HepG2 (cell line): ENCODE data around the gene FAM83C. TPM values are rescaled to one million over a fixed set of nuclear protein-coding genes. Genes with fewer than 3 reads are reported as not detected.
A peak's percentile ranks its signal among the peaks of the same experiment; 100 is the strongest.

Source experiments
- ADNP ChIP-seq: sonication (generic); formaldehyde crosslinking; IDR thresholded peaks from 2 replicates; pipeline ENCODE4 v1.4.0; 2020; ENCODE audit warnings: missing genetic modification reagents
- ATF7 ChIP-seq, 2 experiments: fragments of 450-650 bp in 1 of 2; sonication (generic) in 1 of 2; formaldehyde crosslinking in 1 of 2; IDR thresholded peaks; 2 replicates each; pipeline versions ENCODE4 v1.4.0 to v1.6.1; 2016 to 2020; ENCODE audit warnings: antibody characterized with exemption in 1 of 2, mild to moderate bottlenecking in 1 of 2, missing genetic modification reagents in 1 of 2
- CHD2 ChIP-seq: IDR thresholded peaks from 2 replicates; pipeline ENCODE4 v1.6.1; 2011; ENCODE audit warnings: low read depth, low read length, improper control_type of control experiment
- GFI1 ChIP-seq: sonication (generic); formaldehyde crosslinking; IDR thresholded peaks from 2 replicates; pipeline ENCODE4 v1.5.0; 2020; ENCODE audit warnings: missing genetic modification reagents, mild to moderate bottlenecking, borderline replicate concordance
- IRF9 ChIP-seq: sonication (generic); formaldehyde crosslinking; IDR thresholded peaks from 2 replicates; pipeline ENCODE4 v1.8.0; 2022; ENCODE audit warnings: missing genetic modification reagents, mild to moderate bottlenecking, borderline replicate concordance
- JUND ChIP-seq: sonication (generic); formaldehyde crosslinking; IDR thresholded peaks from 2 replicates; pipeline ENCODE4 v1.8.0; 2022; ENCODE audit warnings: mild to moderate bottlenecking, missing genetic modification reagents
- KDM3A ChIP-seq: IDR thresholded peaks from 2 replicates; pipeline ENCODE4 v1.6.1; 2018; ENCODE audit warnings: low read depth, missing compliant biosample characterization
- MIXL1 ChIP-seq: IDR thresholded peaks from 2 replicates; pipeline ENCODE4 v1.6.1; 2016
- NCOA2 ChIP-seq: sonication (generic); formaldehyde crosslinking; IDR thresholded peaks from 2 replicates; pipeline ENCODE4 v1.8.0; 2022; ENCODE audit warnings: inconsistent platforms
- NR2F6 ChIP-seq, 2 experiments: IDR thresholded peaks; 2 replicates each; pipeline ENCODE4 v1.6.1; 2016; ENCODE audit warnings: antibody characterized with exemption in 1 of 2, mild to moderate bottlenecking in 1 of 2
- PHF20 ChIP-seq: sonication (generic); formaldehyde crosslinking; IDR thresholded peaks from 2 replicates; pipeline ENCODE4 v1.5.0; 2020; ENCODE audit warnings: mild to moderate bottlenecking, missing genetic modification reagents
- PHF8 ChIP-seq: sonication (generic); formaldehyde crosslinking; IDR thresholded peaks from 2 replicates; pipeline ENCODE4 v1.5.0; 2020; ENCODE audit warnings: missing genetic modification reagents
- SMARCC2 ChIP-seq: fragments of 450-650 bp; IDR thresholded peaks from 2 replicates; pipeline ENCODE4 v1.6.1; 2017; ENCODE audit warnings: antibody characterized with exemption, mild to moderate bottlenecking
- SRSF1 ChIP-seq: fragments of 200-400 bp; formaldehyde crosslinking; optimal IDR thresholded peaks from 2 replicates; pipeline ENCODE3; 2017; ENCODE audit warnings: mild to moderate bottlenecking, low read depth, low read length, moderate library complexity
- ZFP36L2 ChIP-seq: sonication (generic); formaldehyde crosslinking; IDR thresholded peaks from 2 replicates; pipeline ENCODE4 v1.4.0; 2020; ENCODE audit warnings: missing genetic modification reagents
- ZHX2 ChIP-seq, 2 experiments: sonication (generic) in 1 of 2; formaldehyde crosslinking in 1 of 2; IDR thresholded peaks; 2 replicates each; pipeline versions ENCODE4 v1.6.1 to v1.9.0; 2014 to 2022; ENCODE audit warnings: antibody characterized with exemption in 1 of 2, borderline replicate concordance in 1 of 2, inconsistent platforms in 1 of 2, low read depth in 1 of 2, missing genetic modification reagents in 1 of 2
- ZNF431 ChIP-seq: sonication (generic); formaldehyde crosslinking; IDR thresholded peaks from 2 replicates; pipeline ENCODE4 v1.9.0; 2022; ENCODE audit warnings: missing genetic modification reagents, low read depth, mild to moderate bottlenecking, borderline replicate concordance
- ZNF619 ChIP-seq: sonication (generic); formaldehyde crosslinking; IDR thresholded peaks from 2 replicates; pipeline ENCODE4 v1.4.0; 2020; ENCODE audit warnings: mild to moderate bottlenecking, missing genetic modification reagents
- ZNF790 ChIP-seq: sonication (generic); formaldehyde crosslinking; IDR thresholded peaks from 2 replicates; pipeline ENCODE4 v1.8.0; 2022; ENCODE audit warnings: missing genetic modification reagents, mild to moderate bottlenecking, borderline replicate concordance
- ZXDC ChIP-seq: sonication (generic); formaldehyde crosslinking; IDR thresholded peaks from 2 replicates; pipeline ENCODE4 v1.5.0; 2020; ENCODE audit warnings: mild to moderate bottlenecking, missing genetic modification reagents
- polyA plus RNA-seq, 8 experiments: library from polyadenylated mRNA; depleted of rRNA in 3 of 8; stranded (reverse) in 7 of 8; unstranded in 1 of 8; fragments of >200 nt; fragmentation: Illumina TruSeq in 4 of 8; extraction: Trizol in 4 of 8; gene quantifications; 2 replicates each; pipeline versions ENCODE4 v1.2.1 to v1.2.3, GENCODE V29; 2011 to 2016; ENCODE audit warnings: low read depth in 4 of 8, missing spikeins in 1 of 8, mixed read lengths in 1 of 8; ENCODE audit not compliant: insufficient read depth in 1 of 8
- total RNA-seq, 5 experiments: library from RNA; depleted of rRNA; stranded (reverse); fragments of >200 nt; fragmentation: Illumina TruSeq; extraction: Trizol; gene quantifications; 2 replicates each; pipeline ENCODE4 v1.2.3, GENCODE V29; 2016; ENCODE audit warnings: low read depth in 1 of 5

Gene FAM83C
- total and polyA plus RNA-seq, 2 of the 13 experiments (the other 11 are each of a cell fraction or from before 2014, with no cell fraction given) = 0.04 TPM; not detected in 1

- 0 out of 2 replicates have a peak, but pooled peaks have one; percentile 6 for TF ChIP-seq ZHX2 (IDR thresholded peaks at IDR 0.05; ENCODE audit: low read depth)
- no peak for TF ChIP-seq ZHX2 (CRISPR knock-in tag; IDR thresholded peaks at IDR 0.05; ENCODE audit: borderline replicate concordance)
- TF ChIP-seq IRF9 (CRISPR knock-in tag) = no peak
- no peak for TF ChIP-seq ADNP (CRISPR knock-in tag)
- no peak for TF ChIP-seq KDM3A
- TF ChIP-seq SRSF1 = no peak
- peak; percentile 3; the same call in 1 of the 2 replicates for TF ChIP-seq NR2F6 (IDR thresholded peaks at IDR 0.05)
- TF ChIP-seq NR2F6 (CRISPR knock-in tag; IDR thresholded peaks at IDR 0.05) = no peak
- 0 out of 2 replicates have a peak, but pooled peaks have one; percentile 12 for TF ChIP-seq ZFP36L2 (CRISPR knock-in tag)
- no peak for TF ChIP-seq PHF20
- TF ChIP-seq MIXL1 = peak; percentile 13; the same call in 1 of the 2 replicates
- TF ChIP-seq GFI1 (CRISPR knock-in tag) = no peak
- TF ChIP-seq ZXDC (CRISPR knock-in tag) = 0 out of 2 replicates have a peak, but pooled peaks have one; percentile 88
- no peak for TF ChIP-seq ZNF619
- TF ChIP-seq PHF8 (CRISPR knock-in tag) = no peak
- 0 out of 2 replicates have a peak, but pooled peaks have one; percentile 22 for TF ChIP-seq JUND (CRISPR knock-in tag)
- TF ChIP-seq ZNF431 = no peak; the same call in 1 of the 2 replicates
- no peak for TF ChIP-seq SMARCC2
- TF ChIP-seq NCOA2 (CRISPR knock-in tag) = no peak
- TF ChIP-seq ZNF790 (CRISPR knock-in tag) = peak; percentile 46; the same call in 1 of the 2 replicates
- TF ChIP-seq ATF7 (IDR thresholded peaks at IDR 0.05) = no peak
- no peak for TF ChIP-seq ATF7 (CRISPR knock-in tag; IDR thresholded peaks at IDR 0.05)
- TF ChIP-seq CHD2 = no peak
Measured at GRCh38 chr20:35283441-35284266, 8.6 kb downstream of the FAM83C start (continued).
